HEK293 (cell line): ENCODE measurements around the gene STAC.
"Not testable (repeated sequence)": the region's sequence is repeated elsewhere in the genome, so short reads cannot be mapped to it uniquely, and the experiment has no call there.

ENCODE experiments used
- CTCF ChIA-PET: fragments of 350-600 bp; formaldehyde crosslinking; extraction: SDS; loops from one replicate; lab custom pipeline; 2021; ENCODE audit warnings: antibody characterized with exemption; lab: Yijun Ruan, JAX
- POLR2A ChIA-PET: fragments of 300-600 bp; formaldehyde crosslinking; extraction: SDS; loops from one replicate; lab custom pipeline; 2020; ENCODE audit warnings: antibody characterized with exemption, inconsistent platforms; lab: Yijun Ruan, JAX
- H3K27ac ChIP-seq: fragments of 200-500 bp; sonication (Bioruptor generic); 2 replicates; pipeline ENCODE4 v1.5.1; 2014; ENCODE audit warnings: low read depth, low read length, control low read depth, inconsistent platforms; ENCODE audit errors: extremely low read depth
- H3K36me3 ChIP-seq, 2 experiments: fragments of 200-500 bp in 1 of 2; sonication (Bioruptor generic) in 1 of 2; 1 replicate in 1 of 2; 2 replicates in 1 of 2; pipeline ENCODE4 v1.5.1; 2014 to 2017; ENCODE audit warnings: inconsistent platforms in 2 of 2, low read length in 2 of 2; ENCODE audit not compliant: control insufficient read depth in 2 of 2, insufficient read depth in 1 of 2
- H3K4me1 ChIP-seq: fragments of 200-500 bp; sonication (Bioruptor generic); 2 replicates; pipeline ENCODE4 v1.5.1; 2014; ENCODE audit warnings: mild to moderate bottlenecking, low read length, inconsistent platforms; ENCODE audit not compliant: control insufficient read depth, insufficient read depth
- H3K4me3 ChIP-seq: 2 replicates; pipeline ENCODE4 v1.5.1; 2011; ENCODE audit warnings: low read depth, mild to moderate bottlenecking, control low read depth, low read length, moderate library complexity
- H3K9me3 ChIP-seq: fragments of 200-500 bp; sonication (Bioruptor generic); 2 replicates; pipeline ENCODE4 v1.5.1; 2014; ENCODE audit warnings: low read depth, low read length, inconsistent platforms; ENCODE audit not compliant: control insufficient read depth, insufficient read depth
- GLI2 ChIP-seq: fragments of 450-650 bp; formaldehyde crosslinking; IDR thresholded peaks from 2 replicates; pipeline ENCODE4; 2017; ENCODE audit warnings: missing biosample characterization, missing genetic modification characterization, low read depth, borderline replicate concordance
- HOXA7 ChIP-seq: sonication (generic); formaldehyde crosslinking; IDR thresholded peaks from 2 replicates; pipeline ENCODE4 v1.8.1; 2022; ENCODE audit warnings: missing genetic modification reagents, borderline replicate concordance
- KLF16 ChIP-seq: fragments of 450-650 bp; formaldehyde crosslinking; IDR thresholded peaks from 2 replicates; pipeline ENCODE4 v1.5.1; 2017; ENCODE audit warnings: missing biosample characterization, missing genetic modification characterization
- REPIN1 ChIP-seq: fragments of 450-650 bp; formaldehyde crosslinking; IDR thresholded peaks from 2 replicates; pipeline ENCODE4 v1.5.1; 2017; ENCODE audit warnings: missing biosample characterization, missing genetic modification characterization, low read depth
- SETDB1 ChIP-seq: IDR thresholded peaks from one replicate; pipeline ENCODE4 v1.6.1; 2017; ENCODE audit warnings: mild to moderate bottlenecking, low read length, moderate library complexity, mixed read lengths; ENCODE audit not compliant: insufficient read length
- TRIM28 ChIP-seq: IDR thresholded peaks from 2 replicates; pipeline ENCODE4 v1.6.1; 2011; ENCODE audit warnings: low read length, control low read depth, borderline replicate concordance
- ZBTB8A ChIP-seq: fragments of 450-650 bp; formaldehyde crosslinking; IDR thresholded peaks from 2 replicates; pipeline ENCODE4 v1.5.1; 2016; ENCODE audit warnings: missing biosample characterization, missing genetic modification characterization
- ZFHX2 ChIP-seq: fragments of 450-650 bp; formaldehyde crosslinking; conservative IDR thresholded peaks from 2 replicates; pipeline ENCODE4 v1.5.1; 2016; ENCODE audit warnings: missing biosample characterization, missing genetic modification characterization
- ZFP41 ChIP-seq: fragments of 450-650 bp; formaldehyde crosslinking; IDR thresholded peaks from 2 replicates; pipeline ENCODE4 v1.5.1; 2016; ENCODE audit warnings: missing biosample characterization, missing genetic modification characterization, borderline replicate concordance
- ZNF112 ChIP-seq: fragments of 450-650 bp; formaldehyde crosslinking; IDR thresholded peaks from 2 replicates; pipeline ENCODE4 v1.5.0; 2017; ENCODE audit warnings: missing biosample characterization, missing genetic modification characterization
- ZNF133 ChIP-seq: fragments of 450-650 bp; formaldehyde crosslinking; IDR thresholded peaks from 2 replicates; pipeline ENCODE4 v1.5.1; 2016; ENCODE audit warnings: missing biosample characterization, missing genetic modification characterization
- ZNF146 ChIP-seq: fragments of 450-650 bp; formaldehyde crosslinking; IDR thresholded peaks from 2 replicates; pipeline ENCODE4 v1.5.1; 2016; ENCODE audit warnings: missing biosample characterization, missing genetic modification characterization
- ZNF175 ChIP-seq: fragments of 450-650 bp; formaldehyde crosslinking; IDR thresholded peaks from 2 replicates; pipeline ENCODE4 v1.5.1; 2016; ENCODE audit warnings: missing biosample characterization, missing genetic modification characterization
- ZNF202 ChIP-seq: fragments of 450-650 bp; formaldehyde crosslinking; IDR thresholded peaks from 2 replicates; pipeline ENCODE4 v1.5.1; 2016; ENCODE audit warnings: missing biosample characterization, missing genetic modification characterization, borderline replicate concordance
- ZNF211 ChIP-seq: fragments of 450-650 bp; formaldehyde crosslinking; IDR thresholded peaks from 2 replicates; pipeline ENCODE4 v1.5.1; 2016; ENCODE audit warnings: low read depth, missing biosample characterization, missing genetic modification characterization
- ZNF23 ChIP-seq: fragments of 450-650 bp; formaldehyde crosslinking; IDR thresholded peaks from 2 replicates; pipeline ENCODE4 v1.5.1; 2016; ENCODE audit warnings: missing biosample characterization, missing genetic modification characterization, borderline replicate concordance
- ZNF37A ChIP-seq: fragments of 450-650 bp; IDR thresholded peaks from 2 replicates; pipeline ENCODE4 v1.5.1; 2018; ENCODE audit warnings: missing biosample characterization, missing genetic modification characterization
- ZNF391 ChIP-seq: fragments of 450-650 bp; formaldehyde crosslinking; IDR thresholded peaks from 2 replicates; pipeline ENCODE4 v1.5.1; 2016; ENCODE audit warnings: low read depth, missing biosample characterization, missing genetic modification characterization, borderline replicate concordance
- ZNF549 ChIP-seq: fragments of 450-650 bp; IDR thresholded peaks from 2 replicates; pipeline ENCODE4 v1.5.1; 2018; ENCODE audit warnings: missing biosample characterization, missing genetic modification characterization, mild to moderate bottlenecking, inconsistent platforms, moderate library complexity
- ZNF555 ChIP-seq: fragments of 450-650 bp; formaldehyde crosslinking; conservative IDR thresholded peaks from 2 replicates; pipeline ENCODE4 v1.5.1; 2017; ENCODE audit warnings: missing biosample characterization, mild to moderate bottlenecking, missing genetic modification characterization, inconsistent platforms
- ZNF626 ChIP-seq: fragments of 450-650 bp; sonication (Bioruptor Pico); formaldehyde crosslinking; IDR thresholded peaks from 2 replicates; pipeline ENCODE4 v1.5.1; 2018; ENCODE audit warnings: missing biosample characterization, missing genetic modification characterization, inconsistent platforms
- ZNF843 ChIP-seq: fragments of 450-650 bp; formaldehyde crosslinking; IDR thresholded peaks from 2 replicates; pipeline ENCODE4 v1.5.1; 2016; ENCODE audit warnings: missing biosample characterization, missing genetic modification characterization
- TF ChIP-seq, protein P1 (sequence below): fragments of 450-650 bp; IDR thresholded peaks from 2 replicates; pipeline ENCODE4 v1.5.1; 2018; ENCODE audit warnings: missing biosample characterization, mild to moderate bottlenecking, missing genetic modification characterization
- TF ChIP-seq, protein P2 (sequence below): fragments of 450-650 bp; formaldehyde crosslinking; IDR thresholded peaks from 2 replicates; pipeline ENCODE4 v1.5.1; 2016; ENCODE audit warnings: missing biosample characterization, missing genetic modification characterization

Gene STAC

GRCh38 chr3:36578418-36578817 lies 198.1 kb downstream of the STAC start:
- H3K36me3 ChIP-seq, H3K4me1 ChIP-seq, POLR2A ChIA-PET, H3K9me3 ChIP-seq, H3K4me3 ChIP-seq, H3K27ac ChIP-seq, CTCF ChIA-PET: not testable (repeated sequence)
- peak; percentile 75; the same call in 1 of the 2 replicates for TF ChIP-seq ZNF626 (tag by site-specific recombination)
- TF ChIP-seq ZNF549: 0 out of 2 replicates have a peak, but pooled peaks have one; percentile 12
- peak; percentile 65 for TF ChIP-seq SETDB1

- TF ChIP-seq ZNF175 (no peak), ZFHX2 (no peak), KLF16 (no peak), ZBTB8A (tag by site-specific recombination) (no peak), GLI2 (tag by site-specific recombination) (no peak), ZNF112 (no peak), ZFP41 (tag by site-specific recombination) (no peak), REPIN1 (tag by site-specific recombination) (no peak), ZNF202 (tag by site-specific recombination) (no peak), ZNF146 (tag by site-specific recombination) (no peak), ZNF391 (tag by site-specific recombination) (no peak), ZNF843 (tag by site-specific recombination) (no peak), ZNF211 (tag by site-specific recombination) (no peak), HOXA7 (CRISPR knock-in tag) (no peak), ZNF133 (tag by site-specific recombination) (no peak)
- TF ChIP-seq, protein P1, sequence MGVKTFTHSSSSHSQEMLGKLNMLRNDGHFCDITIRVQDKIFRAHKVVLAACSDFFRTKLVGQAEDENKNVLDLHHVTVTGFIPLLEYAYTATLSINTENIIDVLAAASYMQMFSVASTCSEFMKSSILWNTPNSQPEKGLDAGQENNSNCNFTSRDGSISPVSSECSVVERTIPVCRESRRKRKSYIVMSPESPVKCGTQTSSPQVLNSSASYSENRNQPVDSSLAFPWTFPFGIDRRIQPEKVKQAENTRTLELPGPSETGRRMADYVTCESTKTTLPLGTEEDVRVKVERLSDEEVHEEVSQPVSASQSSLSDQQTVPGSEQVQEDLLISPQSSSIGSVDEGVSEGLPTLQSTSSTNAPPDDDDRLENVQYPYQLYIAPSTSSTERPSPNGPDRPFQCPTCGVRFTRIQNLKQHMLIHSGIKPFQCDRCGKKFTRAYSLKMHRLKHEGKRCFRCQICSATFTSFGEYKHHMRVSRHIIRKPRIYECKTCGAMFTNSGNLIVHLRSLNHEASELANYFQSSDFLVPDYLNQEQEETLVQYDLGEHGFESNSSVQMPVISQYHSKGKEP (tag by site-specific recombination): no peak
- TF ChIP-seq, protein P2, sequence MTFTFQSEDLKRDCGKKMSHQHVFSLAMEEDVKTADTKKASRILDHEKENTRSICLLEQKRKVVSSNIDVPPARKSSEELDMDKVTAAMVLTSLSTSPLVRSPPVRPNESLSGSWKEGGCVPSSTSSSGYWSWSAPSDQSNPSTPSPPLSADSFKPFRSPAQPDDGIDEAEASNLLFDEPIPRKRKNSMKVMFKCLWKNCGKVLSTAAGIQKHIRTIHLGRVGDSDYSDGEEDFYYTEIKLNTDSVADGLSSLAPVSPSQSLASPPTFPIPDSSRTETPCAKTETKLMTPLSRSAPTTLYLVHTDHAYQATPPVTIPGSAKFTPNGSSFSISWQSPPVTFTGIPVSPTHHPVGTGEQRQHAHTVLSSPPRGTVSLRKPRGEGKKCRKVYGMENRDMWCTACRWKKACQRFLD (tag by site-specific recombination): no peak
- TF ChIP-seq, all 188 proteins: peak for 0
- ChIA-PET POLR2A (no interaction called here), CTCF (no interaction called here)
- Histone ChIP-seq H3K9me3 (no peaks in the 10 kb centered on the region), H3K4me1 (no peaks in the 10 kb centered on the region), H3K36me3 (no peaks in the 10 kb centered on the region), H3K4me3 (no peak overlapping the region), H3K27ac (no peak overlapping the region)
Observed at GRCh38 chr3:36579746-36580145, 199.4 kb downstream of the STAC start.

GRCh38 chr3:36580716-36581115 lies 200.4 kb downstream of the STAC start:
- POLR2A ChIA-PET: no interaction called here
- TF ChIP-seq ZNF555 (tag by site-specific recombination) (no peak), TRIM28 (no peak), ZNF23 (tag by site-specific recombination) (no peak), ZNF37A (no peak)
- TF ChIP-seq, all 188 proteins: peak for 0
- CTCF ChIA-PET: no interaction called here
- no peak overlapping the region for H3K27ac ChIP-seq
- H3K4me3 ChIP-seq: no peak overlapping the region
- no peaks in the 10 kb centered on the region for H3K9me3 ChIP-seq
- no peaks in the 10 kb centered on the region for H3K4me1 ChIP-seq
- no peaks in the 10 kb centered on the region for H3K36me3 ChIP-seq
